ENCODE data around the gene PLXNA4. TPM values are rescaled to one million over a fixed set of nuclear protein-coding genes. Genes with fewer than 3 reads are reported as not detected.
A peak's percentile ranks its signal among the peaks of the same experiment; 100 is the strongest.

The PLXNA4 gene
- total and polyA plus RNA-seq, 2 experiments from 2014 or later, result 7.3 to 33.3 TPM

DNA sequence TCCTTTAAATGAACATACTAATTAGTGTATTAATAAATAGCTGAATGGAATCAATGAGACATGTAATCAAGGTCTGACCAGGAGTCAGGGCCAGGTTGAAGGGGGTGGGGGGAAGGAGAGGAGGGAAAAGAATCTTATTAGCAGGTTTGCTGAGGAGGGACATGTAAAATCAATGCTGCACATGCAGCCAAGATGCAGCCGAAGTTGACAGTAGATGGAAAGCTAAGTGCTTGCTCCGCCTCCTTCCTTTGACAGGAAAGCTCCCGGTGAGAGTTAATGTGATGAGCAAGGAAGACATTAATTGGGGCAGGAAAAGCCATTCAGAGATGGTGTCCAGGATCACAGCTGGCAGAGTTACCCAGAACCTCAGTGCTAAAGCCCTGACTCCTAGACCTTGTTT lies 24.4 kb downstream of the PLXNA4 start:
- Histone ChIP-seq H3K36me3 (no peaks in the 10 kb centered on the region), H3K9me3 (ENCODE audit: low read depth) (no peaks in the 10 kb centered on the region), H3K4me1 (ENCODE audit: low read depth) (peaks cover 7% of the 10 kb centered on the region), H3K27me3 (no peaks in the 10 kb centered on the region), H3K4me3 (no peak overlapping the region), H3K27ac (no peak overlapping the region)
- TF ChIP-seq, protein P1, sequence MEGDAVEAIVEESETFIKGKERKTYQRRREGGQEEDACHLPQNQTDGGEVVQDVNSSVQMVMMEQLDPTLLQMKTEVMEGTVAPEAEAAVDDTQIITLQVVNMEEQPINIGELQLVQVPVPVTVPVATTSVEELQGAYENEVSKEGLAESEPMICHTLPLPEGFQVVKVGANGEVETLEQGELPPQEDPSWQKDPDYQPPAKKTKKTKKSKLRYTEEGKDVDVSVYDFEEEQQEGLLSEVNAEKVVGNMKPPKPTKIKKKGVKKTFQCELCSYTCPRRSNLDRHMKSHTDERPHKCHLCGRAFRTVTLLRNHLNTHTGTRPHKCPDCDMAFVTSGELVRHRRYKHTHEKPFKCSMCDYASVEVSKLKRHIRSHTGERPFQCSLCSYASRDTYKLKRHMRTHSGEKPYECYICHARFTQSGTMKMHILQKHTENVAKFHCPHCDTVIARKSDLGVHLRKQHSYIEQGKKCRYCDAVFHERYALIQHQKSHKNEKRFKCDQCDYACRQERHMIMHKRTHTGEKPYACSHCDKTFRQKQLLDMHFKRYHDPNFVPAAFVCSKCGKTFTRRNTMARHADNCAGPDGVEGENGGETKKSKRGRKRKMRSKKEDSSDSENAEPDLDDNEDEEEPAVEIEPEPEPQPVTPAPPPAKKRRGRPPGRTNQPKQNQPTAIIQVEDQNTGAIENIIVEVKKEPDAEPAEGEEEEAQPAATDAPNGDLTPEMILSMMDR (IDR thresholded peaks at IDR 0.05; ENCODE audit: low read depth, low read length), result no peak
- no peak for DNase-seq (ENCODE audit: low read depth in 1 of 2, low spot score in 1 of 2)

DNA sequence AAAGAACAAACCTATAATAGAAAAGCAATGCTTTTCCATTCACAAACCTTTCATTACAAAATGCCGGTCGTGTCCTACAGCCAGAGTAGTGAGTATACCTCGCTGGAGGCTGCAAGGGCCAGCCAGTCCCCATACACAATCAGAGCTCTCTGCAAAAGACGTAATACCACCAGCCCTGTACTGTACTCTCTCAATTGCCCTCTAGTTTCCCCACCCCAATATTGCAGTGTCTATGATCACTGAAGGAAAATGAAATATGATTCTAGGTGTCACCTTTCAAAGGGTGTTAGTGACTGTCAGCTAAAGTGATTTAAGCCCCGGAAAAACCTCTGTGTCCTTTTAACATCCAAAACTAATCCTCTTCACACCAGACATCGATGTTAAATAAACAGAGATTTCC lies 24.8 kb downstream of the PLXNA4 start:
- DNase-seq (ENCODE audit: low read depth in 1 of 2, low spot score in 1 of 2), result no peak
- Histone ChIP-seq H3K4me1 (ENCODE audit: low read depth) (peaks cover 7% of the 10 kb centered on the region), H3K27me3 (no peaks in the 10 kb centered on the region), H3K27ac (no peak overlapping the region), H3K9me3 (ENCODE audit: low read depth) (no peaks in the 10 kb centered on the region), H3K36me3 (no peaks in the 10 kb centered on the region), H3K4me3 (no peak overlapping the region)
- TF ChIP-seq, protein P1 (IDR thresholded peaks at IDR 0.05; ENCODE audit: low read depth, low read length), result no peak

DNA sequence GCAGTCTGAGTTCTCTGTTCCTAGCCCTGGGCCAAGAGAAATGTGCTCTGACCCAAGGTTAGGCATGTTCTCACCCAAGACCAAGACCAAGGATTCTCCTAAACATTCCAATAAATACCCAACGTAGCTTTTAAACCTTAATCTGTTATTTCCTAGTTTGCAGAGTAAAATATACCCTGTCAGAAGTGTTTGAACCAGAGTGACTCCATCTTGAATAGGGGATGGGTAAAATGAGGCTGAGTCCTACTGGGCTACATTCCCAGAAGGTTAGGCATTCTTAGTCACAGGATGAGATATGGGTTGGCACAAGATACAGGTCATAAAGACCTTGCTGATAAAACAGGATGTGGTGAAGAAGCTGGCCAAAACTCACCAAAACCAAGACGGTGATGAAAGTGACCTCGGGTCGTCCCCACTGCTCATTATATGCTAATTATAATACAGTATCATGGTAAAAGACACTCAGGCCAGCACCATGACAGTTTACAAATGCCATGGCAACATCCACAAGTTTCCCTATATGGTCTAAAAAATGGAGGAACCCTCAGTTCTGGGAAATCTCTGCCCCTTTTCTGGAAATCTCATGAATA lies 27.7 kb downstream of the PLXNA4 start:
- no peak overlapping the region for H3K27ac ChIP-seq
- peak in 1 of 2 donors; percentile 69 for DNase-seq (ENCODE audit: low read depth in 1 of 2, low spot score in 1 of 2)

DNA sequence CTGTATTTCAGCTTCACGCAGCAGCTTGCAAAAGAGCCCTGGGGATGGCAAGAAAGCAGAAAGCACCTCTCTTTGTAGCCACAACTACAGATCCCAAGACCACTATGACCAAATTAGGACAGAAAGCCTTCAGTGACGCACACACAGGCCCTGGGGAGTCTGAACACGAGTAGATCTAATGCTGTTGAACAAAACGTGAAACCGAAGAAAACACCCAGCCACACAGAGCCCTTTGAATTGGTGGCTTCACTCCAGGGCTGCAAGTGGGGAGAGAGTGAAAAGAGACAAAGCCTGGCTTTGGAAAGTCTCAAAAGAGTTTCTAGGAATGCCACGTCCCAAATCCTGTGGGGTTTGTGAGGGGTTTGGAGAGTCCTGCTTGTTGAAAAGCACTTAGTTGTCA lies 28.4 kb downstream of the PLXNA4 start:
- H3K9me3 ChIP-seq (ENCODE audit: low read depth), result no peaks in the 10 kb centered on the region
- no peaks in the 10 kb centered on the region for H3K36me3 ChIP-seq
- no peaks in the 10 kb centered on the region for H3K27me3 ChIP-seq
- H3K4me3 ChIP-seq, result no peak overlapping the region
- no peak for DNase-seq (ENCODE audit: low read depth in 1 of 2, low spot score in 1 of 2)
- no peak overlapping the region for H3K27ac ChIP-seq
- H3K4me1 ChIP-seq (ENCODE audit: low read depth), result no peaks in the 10 kb centered on the region
- TF ChIP-seq, protein P1 (IDR thresholded peaks at IDR 0.05; ENCODE audit: low read depth, low read length), result no peak

More for the DNA sequence above, 27.7 kb downstream of the PLXNA4 start:
- H3K27me3 ChIP-seq, result no peaks in the 10 kb centered on the region
- H3K9me3 ChIP-seq (ENCODE audit: low read depth), result no peaks in the 10 kb centered on the region
- H3K4me3 ChIP-seq, result no peak overlapping the region
- H3K36me3 ChIP-seq, result no peaks in the 10 kb centered on the region
- TF ChIP-seq, protein P1 (IDR thresholded peaks at IDR 0.05; ENCODE audit: low read depth, low read length), result no peak
- no peaks in the 10 kb centered on the region for H3K4me1 ChIP-seq (ENCODE audit: low read depth)

DNA sequence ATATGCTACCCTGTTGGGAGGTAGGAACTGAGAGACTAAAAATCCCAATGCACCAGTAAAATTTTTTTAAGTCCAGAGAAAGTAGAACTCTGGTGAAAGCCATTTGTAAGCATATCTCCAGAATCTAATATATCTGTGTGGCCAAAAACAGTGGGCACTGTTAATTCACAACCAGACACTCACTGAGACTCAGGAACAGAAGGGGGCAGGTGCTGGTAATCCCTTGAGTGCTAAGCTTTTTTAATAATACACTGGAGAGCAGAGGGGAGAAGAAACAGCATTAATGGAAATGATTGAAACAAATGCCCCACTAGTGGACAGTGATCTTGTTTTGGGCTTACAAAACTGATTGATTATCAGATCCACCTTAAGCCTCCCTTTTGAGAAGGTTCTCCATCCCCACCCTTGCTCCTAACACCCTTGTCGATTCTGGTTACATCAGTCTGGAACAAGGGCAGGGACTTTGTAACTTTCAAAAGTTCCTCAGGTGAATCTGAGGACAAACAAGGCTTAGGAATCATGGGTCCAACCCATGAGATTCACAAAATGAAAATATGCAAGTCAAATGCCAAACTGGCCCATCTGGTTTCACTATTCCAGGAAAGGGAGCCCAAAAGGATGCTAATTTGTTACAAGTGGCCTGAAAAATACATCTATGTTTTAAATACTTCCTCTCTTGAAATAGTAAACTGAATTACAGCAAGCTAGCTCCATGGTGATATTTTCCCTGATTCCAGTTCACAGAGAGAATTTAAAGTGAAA lies 29.7 kb downstream of the PLXNA4 start:
- Histone ChIP-seq H3K36me3 (no peaks in the 10 kb centered on the region), H3K4me3 (no peak overlapping the region), H3K9me3 (ENCODE audit: low read depth) (no peaks in the 10 kb centered on the region), H3K27me3 (no peaks in the 10 kb centered on the region), H3K4me1 (ENCODE audit: low read depth) (no peaks in the 10 kb centered on the region), H3K27ac (no peak overlapping the region)
- no peak for DNase-seq (ENCODE audit: low read depth in 1 of 2, low spot score in 1 of 2)
- TF ChIP-seq, protein P1 (IDR thresholded peaks at IDR 0.05; ENCODE audit: low read depth, low read length), result no peak
